ENCODE results near the gene PYGO1.

Gene PYGO1

DNA sequence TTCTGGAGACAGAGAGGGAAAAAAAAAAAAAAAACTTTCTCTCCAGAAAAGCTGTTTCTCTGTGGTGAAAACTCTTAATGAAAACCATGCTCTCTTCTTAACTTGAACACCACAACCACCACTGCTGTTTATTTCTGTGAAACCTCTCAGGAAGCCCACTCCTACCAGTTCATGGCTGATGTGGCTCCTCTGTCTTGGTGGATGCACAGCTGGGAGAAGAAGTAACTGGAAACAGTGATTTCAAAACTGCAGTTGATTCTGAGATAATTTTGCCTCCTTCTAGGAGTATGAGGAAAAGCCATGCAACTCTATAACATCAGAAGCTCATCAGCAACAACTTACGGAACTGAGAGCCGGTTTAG is 40.2 kb upstream of the PYGO1 start:
- WGBS (ENCODE audit: extremely low coverage, insufficient coverage, low lambda C conversion rate), result no CpG with 5 or more reads among the region's 2 CpGs
- no peaks in the 10 kb centered on the region for H3K36me3 ChIP-seq (ENCODE audit: control insufficient read depth, insufficient read depth, low read length)
- H3K4me3 ChIP-seq (ENCODE audit: low read length), result no peak overlapping the region
- no peak overlapping the region for H3K27ac ChIP-seq (ENCODE audit: low read depth, low read length)
- H3K4me1 ChIP-seq (ENCODE audit: control insufficient read depth, low read depth, low read length), result no peaks in the 10 kb centered on the region
- H2BK15ac ChIP-seq (replicated peaks; ENCODE audit: low read depth), result no peak overlapping the region
- no peak overlapping the region for H3K18ac ChIP-seq (ENCODE audit: low read length)
- H3K27me3 ChIP-seq (ENCODE audit: insufficient read depth, low read length, poor library complexity), result no peaks in the 10 kb centered on the region
- peak overlapping the region; percentile 56 for H4K8ac ChIP-seq (ENCODE audit: low read depth, low read length)
- DNase-seq, result no peak
- H3K23ac ChIP-seq (ENCODE audit: low read length), result no peak overlapping the region
- H3K4me2 ChIP-seq (ENCODE audit: low read length), result no peak overlapping the region
- no peaks in the 10 kb centered on the region for H3K79me1 ChIP-seq (ENCODE audit: low read length)
- no peak overlapping the region for H2BK120ac ChIP-seq (ENCODE audit: low read depth, low read length)
- H3K56ac ChIP-seq (ENCODE audit: low read length), result no peak overlapping the region
- no peaks in the 10 kb centered on the region for H3K79me2 ChIP-seq (ENCODE audit: control insufficient read depth, insufficient read depth, low read length)
- no peak overlapping the region for H2AK5ac ChIP-seq (ENCODE audit: low read length)
- no peak overlapping the region for H2BK5ac ChIP-seq (ENCODE audit: low read length)
- no peak overlapping the region for H3K4ac ChIP-seq (ENCODE audit: low read depth, low read length)
- H4K5ac ChIP-seq (ENCODE audit: low read length), result no peak overlapping the region
- H3K9ac ChIP-seq (ENCODE audit: low read length), result no peak overlapping the region

DNA sequence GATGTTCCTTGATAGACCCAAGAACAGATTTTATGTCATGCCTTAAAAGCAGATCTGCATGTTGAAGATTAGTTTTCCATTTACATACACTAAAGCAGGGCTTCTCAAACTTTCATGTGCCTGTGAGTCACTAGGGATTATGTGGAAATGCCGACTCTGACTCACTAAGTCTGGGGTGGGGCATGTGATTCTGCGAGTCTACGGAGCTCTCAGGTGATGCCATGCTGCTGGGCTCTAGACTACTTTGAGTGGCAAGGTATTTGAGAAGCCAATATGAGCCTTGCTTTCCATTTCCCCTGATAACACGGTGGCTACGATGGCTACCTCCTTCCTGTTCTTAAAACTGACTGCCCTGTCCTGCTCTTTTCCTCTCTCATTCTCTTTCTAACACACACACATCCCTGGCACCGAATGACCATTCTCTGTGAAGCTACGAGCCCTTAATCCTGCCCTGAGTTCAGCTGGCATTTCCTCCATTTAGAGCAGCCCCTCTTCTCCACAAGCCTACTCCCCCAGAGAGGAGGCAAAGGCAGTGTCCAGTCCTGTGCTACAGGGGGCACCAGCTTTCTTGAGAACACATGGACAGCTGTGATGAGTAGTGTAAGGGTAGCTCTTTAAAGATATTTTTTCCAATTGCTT is 39.7 kb upstream of the PYGO1 start:
- H3K56ac ChIP-seq (ENCODE audit: low read length), result no peak overlapping the region
- H4K5ac ChIP-seq (ENCODE audit: low read length), result no peak overlapping the region
- no peaks in the 10 kb centered on the region for H3K27me3 ChIP-seq (ENCODE audit: insufficient read depth, low read length, poor library complexity)
- DNase-seq, result peak; percentile 62
- H4K8ac ChIP-seq (ENCODE audit: low read depth, low read length), result no peak overlapping the region
- no peak overlapping the region for H3K4me2 ChIP-seq (ENCODE audit: low read length)
- H3K18ac ChIP-seq (ENCODE audit: low read length), result no peak overlapping the region
- H3K4me3 ChIP-seq (ENCODE audit: low read length), result no peak overlapping the region
- no peak overlapping the region for H2BK15ac ChIP-seq (replicated peaks; ENCODE audit: low read depth)
- no peak overlapping the region for H3K9ac ChIP-seq (ENCODE audit: low read length)
- WGBS (ENCODE audit: extremely low coverage, insufficient coverage, low lambda C conversion rate), result no CpG with 5 or more reads among the region's 7 CpGs
- no peak overlapping the region for H2BK120ac ChIP-seq (ENCODE audit: low read depth, low read length)
- no peaks in the 10 kb centered on the region for H3K79me1 ChIP-seq (ENCODE audit: low read length)
- no peak overlapping the region for H3K27ac ChIP-seq (ENCODE audit: low read depth, low read length)
- no peak overlapping the region for H2AK5ac ChIP-seq (ENCODE audit: low read length)
- no peak overlapping the region for H3K4ac ChIP-seq (ENCODE audit: low read depth, low read length)
- H3K79me2 ChIP-seq (ENCODE audit: control insufficient read depth, insufficient read depth, low read length), result no peaks in the 10 kb centered on the region
- no peaks in the 10 kb centered on the region for H3K36me3 ChIP-seq (ENCODE audit: control insufficient read depth, insufficient read depth, low read length)
- H3K4me1 ChIP-seq (ENCODE audit: control insufficient read depth, low read depth, low read length), result no peaks in the 10 kb centered on the region
- no peak overlapping the region for H3K23ac ChIP-seq (ENCODE audit: low read length)
- H2BK5ac ChIP-seq (ENCODE audit: low read length), result no peak overlapping the region

- peak overlapping the region; percentile 12 for H2BK15ac ChIP-seq (replicated peaks; ENCODE audit: low read depth)
- DNase-seq, result peak; percentile 66
- H3K4ac ChIP-seq (ENCODE audit: low read depth, low read length), result no peak overlapping the region
- H3K4me2 ChIP-seq (ENCODE audit: low read length), result no peak overlapping the region
- no peak overlapping the region for H2AK5ac ChIP-seq (ENCODE audit: low read length)
- WGBS (ENCODE audit: extremely low coverage, insufficient coverage, low lambda C conversion rate), result no CpG with 5 or more reads among the region's 6 CpGs
- no peak overlapping the region for H3K27ac ChIP-seq (ENCODE audit: low read depth, low read length)
- H3K56ac ChIP-seq (ENCODE audit: low read length), result no peak overlapping the region
- no peak overlapping the region for H3K23ac ChIP-seq (ENCODE audit: low read length)
- H3K18ac ChIP-seq (ENCODE audit: low read length), result no peak overlapping the region
- no peak overlapping the region for H4K5ac ChIP-seq (ENCODE audit: low read length)
- no peak overlapping the region for H2BK5ac ChIP-seq (ENCODE audit: low read length)
- peaks cover 4% of the 10 kb centered on the region for H3K4me1 ChIP-seq (ENCODE audit: control insufficient read depth, low read depth, low read length)
- no peaks in the 10 kb centered on the region for H3K36me3 ChIP-seq (ENCODE audit: control insufficient read depth, insufficient read depth, low read length)
- no peaks in the 10 kb centered on the region for H3K27me3 ChIP-seq (ENCODE audit: insufficient read depth, low read length, poor library complexity)
- H2BK120ac ChIP-seq (ENCODE audit: low read depth, low read length), result no peak overlapping the region
- no peak overlapping the region for H3K9ac ChIP-seq (ENCODE audit: low read length)
- H4K8ac ChIP-seq (ENCODE audit: low read depth, low read length), result no peak overlapping the region
- no peak overlapping the region for H3K4me3 ChIP-seq (ENCODE audit: low read length)
- no peaks in the 10 kb centered on the region for H3K79me2 ChIP-seq (ENCODE audit: control insufficient read depth, insufficient read depth, low read length)
- H3K79me1 ChIP-seq (ENCODE audit: low read length), result no peaks in the 10 kb centered on the region
These were observed 31.6 kb upstream of the PYGO1 start for GRCh38 chr15:55619783-55620182.

DNA sequence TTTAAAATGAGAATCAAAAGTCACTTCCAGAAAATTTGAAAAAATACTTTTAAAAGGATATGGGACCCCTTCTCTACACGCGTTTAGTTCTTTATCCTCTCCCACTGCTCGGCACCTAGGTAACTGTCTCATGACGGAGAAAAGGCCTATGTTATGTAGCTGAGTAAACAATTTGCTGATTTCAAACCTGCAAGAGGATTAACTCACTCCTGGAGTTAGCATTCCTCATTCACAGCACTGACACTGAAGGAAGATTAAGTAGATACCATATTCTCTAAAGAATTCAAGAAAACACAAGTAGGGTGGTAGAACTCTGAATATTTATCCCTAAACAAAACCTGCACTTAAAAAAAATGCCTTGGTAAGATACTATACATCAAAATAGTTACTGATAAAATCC is 30.2 kb upstream of the PYGO1 start:
- Histone ChIP-seq H3K4me3 (ENCODE audit: low read length) (no peak overlapping the region), H3K56ac (ENCODE audit: low read length) (no peak overlapping the region), H3K36me3 (ENCODE audit: control insufficient read depth, insufficient read depth, low read length) (no peaks in the 10 kb centered on the region), H3K79me1 (ENCODE audit: low read length) (no peaks in the 10 kb centered on the region), H3K79me2 (ENCODE audit: control insufficient read depth, insufficient read depth, low read length) (no peaks in the 10 kb centered on the region), H2BK120ac (ENCODE audit: low read depth, low read length) (no peak overlapping the region), H3K9ac (ENCODE audit: low read length) (no peak overlapping the region), H2BK5ac (ENCODE audit: low read length) (no peak overlapping the region), H2AK5ac (ENCODE audit: low read length) (no peak overlapping the region), H3K4me2 (ENCODE audit: low read length) (no peak overlapping the region), H4K5ac (ENCODE audit: low read length) (no peak overlapping the region), H3K4me1 (ENCODE audit: control insufficient read depth, low read depth, low read length) (peaks cover 5% of the 10 kb centered on the region), H4K8ac (ENCODE audit: low read depth, low read length) (no peak overlapping the region), H3K23ac (ENCODE audit: low read length) (no peak overlapping the region), H3K27ac (ENCODE audit: low read depth, low read length) (no peak overlapping the region), H3K4ac (ENCODE audit: low read depth, low read length) (no peak overlapping the region), H3K27me3 (ENCODE audit: insufficient read depth, low read length, poor library complexity) (no peaks in the 10 kb centered on the region), H3K18ac (ENCODE audit: low read length) (no peak overlapping the region), H2BK15ac (replicated peaks; ENCODE audit: low read depth) (no peak overlapping the region)
- peak; percentile 83 for DNase-seq
- no CpG with 5 or more reads among the region's 4 CpGs for WGBS (ENCODE audit: extremely low coverage, insufficient coverage, low lambda C conversion rate)

GRCh38 chr15:55615445-55615844 is 27.3 kb upstream of the PYGO1 start:
- H3K56ac ChIP-seq (ENCODE audit: low read length), result no peak overlapping the region
- no peaks in the 10 kb centered on the region for H3K27me3 ChIP-seq (ENCODE audit: insufficient read depth, low read length, poor library complexity)
- no peak overlapping the region for H3K23ac ChIP-seq (ENCODE audit: low read length)
- H2AK5ac ChIP-seq (ENCODE audit: low read length), result no peak overlapping the region
- H3K9ac ChIP-seq (ENCODE audit: low read length), result no peak overlapping the region
- H3K4me2 ChIP-seq (ENCODE audit: low read length), result no peak overlapping the region
- H3K79me1 ChIP-seq (ENCODE audit: low read length), result no peaks in the 10 kb centered on the region
- H3K36me3 ChIP-seq (ENCODE audit: control insufficient read depth, insufficient read depth, low read length), result no peaks in the 10 kb centered on the region
- no peak overlapping the region for H2BK5ac ChIP-seq (ENCODE audit: low read length)
- no peak overlapping the region for H3K18ac ChIP-seq (ENCODE audit: low read length)
- no peak overlapping the region for H2BK15ac ChIP-seq (replicated peaks; ENCODE audit: low read depth)
- no peak overlapping the region for H3K27ac ChIP-seq (ENCODE audit: low read depth, low read length)
- no peak overlapping the region for H2BK120ac ChIP-seq (ENCODE audit: low read depth, low read length)
- H4K8ac ChIP-seq (ENCODE audit: low read depth, low read length), result no peak overlapping the region
- peaks cover 5% of the 10 kb centered on the region for H3K4me1 ChIP-seq (ENCODE audit: control insufficient read depth, low read depth, low read length)
- H3K4ac ChIP-seq (ENCODE audit: low read depth, low read length), result no peak overlapping the region
- no CpG with 5 or more reads among the region's 1 CpG for WGBS (ENCODE audit: extremely low coverage, insufficient coverage, low lambda C conversion rate)
- no peak overlapping the region for H4K5ac ChIP-seq (ENCODE audit: low read length)
- H3K4me3 ChIP-seq (ENCODE audit: low read length), result no peak overlapping the region
- DNase-seq, result no peak
- no peaks in the 10 kb centered on the region for H3K79me2 ChIP-seq (ENCODE audit: control insufficient read depth, insufficient read depth, low read length)

DNA sequence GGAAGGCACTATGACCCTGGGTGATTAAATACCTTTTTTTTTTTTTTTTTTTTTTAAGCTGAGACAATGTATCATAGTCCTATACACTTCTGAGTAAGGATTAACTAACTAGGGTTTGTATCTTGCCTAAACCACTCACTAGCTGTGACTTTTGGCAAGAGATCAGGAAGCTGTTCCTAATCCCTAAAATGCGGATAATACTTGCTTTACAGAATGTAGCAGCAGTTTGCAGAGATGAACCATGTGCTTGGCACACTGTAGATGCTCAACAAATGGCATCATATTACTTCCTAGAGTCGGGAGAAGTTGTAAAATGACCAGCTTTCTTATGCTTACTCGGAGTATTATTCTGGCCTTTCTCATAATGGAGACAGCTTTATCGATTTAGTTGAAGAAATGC is 25.6 kb upstream of the PYGO1 start:
- Histone ChIP-seq H3K4me1 (ENCODE audit: control insufficient read depth, low read depth, low read length) (peaks cover 2% of the 10 kb centered on the region), H3K56ac (ENCODE audit: low read length) (no peak overlapping the region), H2BK15ac (replicated peaks; ENCODE audit: low read depth) (no peak overlapping the region), H4K8ac (ENCODE audit: low read depth, low read length) (no peak overlapping the region), H2BK5ac (ENCODE audit: low read length) (no peak overlapping the region), H3K27ac (ENCODE audit: low read depth, low read length) (no peak overlapping the region), H3K79me1 (ENCODE audit: low read length) (no peaks in the 10 kb centered on the region), H3K27me3 (ENCODE audit: insufficient read depth, low read length, poor library complexity) (no peaks in the 10 kb centered on the region), H3K4me3 (ENCODE audit: low read length) (no peak overlapping the region), H3K79me2 (ENCODE audit: control insufficient read depth, insufficient read depth, low read length) (no peaks in the 10 kb centered on the region), H2BK120ac (ENCODE audit: low read depth, low read length) (no peak overlapping the region), H3K18ac (ENCODE audit: low read length) (no peak overlapping the region), H3K36me3 (ENCODE audit: control insufficient read depth, insufficient read depth, low read length) (no peaks in the 10 kb centered on the region), H2AK5ac (ENCODE audit: low read length) (no peak overlapping the region), H4K5ac (ENCODE audit: low read length) (no peak overlapping the region), H3K9ac (ENCODE audit: low read length) (no peak overlapping the region), H3K23ac (ENCODE audit: low read length) (no peak overlapping the region), H3K4me2 (ENCODE audit: low read length) (no peak overlapping the region), H3K4ac (ENCODE audit: low read depth, low read length) (no peak overlapping the region)
- no peak for DNase-seq
- WGBS (ENCODE audit: extremely low coverage, insufficient coverage, low lambda C conversion rate), result no CpG with 5 or more reads among the region's 4 CpGs
